RWPE1 (cell line): ENCODE data around the gene IGFN1.

Source experiments
- CTCF ChIA-PET: fragments of 350-600 bp; sonication (Branson Sonifier 250); formaldehyde crosslinking; extraction: SDS; loops from one replicate; lab custom pipeline; 2021; lab: Yijun Ruan, JAX
- POLR2A ChIA-PET: fragments of 400-600 bp; formaldehyde crosslinking; extraction: SDS; loops from one replicate; lab custom pipeline; 2020; ENCODE audit warnings: antibody characterized with exemption; ENCODE audit not compliant: low non-redundant PET; lab: Yijun Ruan, JAX
- DNase-seq: peaks from one replicate; pipeline ENCODE4 v3.0.0; 2012; ENCODE audit warnings: low spot score
- H3K27ac ChIP-seq: fragments of 450-650 bp; 2 replicates; pipeline ENCODE4 v1.5.1; 2017
- CTCF ChIP-seq: fragments of 450-650 bp; conservative IDR thresholded peaks from 2 replicates; pipeline ENCODE4 v1.5.1; 2017; ENCODE audit warnings: low read depth, mild to moderate bottlenecking

IGFN1 gene

DNA sequence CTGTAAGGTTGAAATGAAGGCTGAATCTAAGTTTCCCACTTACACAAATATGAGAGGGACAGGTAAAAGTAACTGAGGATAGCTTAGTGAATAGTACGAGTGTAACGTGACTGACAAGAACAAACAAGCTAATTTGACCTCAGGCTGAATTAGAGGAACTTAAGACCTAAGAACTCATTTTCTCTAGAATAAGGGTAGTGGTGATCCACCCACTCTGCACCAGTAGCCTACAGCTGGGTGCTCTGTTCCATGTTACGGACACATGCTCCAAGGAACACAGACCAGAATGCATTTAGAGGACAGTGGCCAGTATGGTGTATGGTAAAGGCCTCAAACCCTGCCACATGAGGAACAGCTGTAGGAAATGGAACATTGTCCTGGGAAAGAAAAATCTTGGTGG, 21.4 kb upstream of the IGFN1 start:
- no peak overlapping the region for H3K27ac ChIP-seq
- no peak for DNase-seq
- ChIA-PET CTCF (interaction anchor here (0.6 to 3.3 kb wide), 5 partner anchors 10 to 1621 kb away, joined by 3 to 21 read pairs (median 3); no protein-coding TSS in a partner anchor), POLR2A (no interaction called here)
- TF ChIP-seq CTCF, result no peak

GRCh38 chr1:201169971-201170532, 20.6 kb upstream of the IGFN1 start:
- peak overlapping the region; percentile 75 for H3K27ac ChIP-seq
- ChIA-PET POLR2A (no interaction called here), CTCF (interaction anchor here (1.3 to 3.3 kb wide), 2 partner anchors 11 to 15 kb away, joined by 5 to 21 read pairs; no protein-coding TSS in a partner anchor)
- DNase-seq, result no peak
- TF ChIP-seq CTCF, result no peak

DNA sequence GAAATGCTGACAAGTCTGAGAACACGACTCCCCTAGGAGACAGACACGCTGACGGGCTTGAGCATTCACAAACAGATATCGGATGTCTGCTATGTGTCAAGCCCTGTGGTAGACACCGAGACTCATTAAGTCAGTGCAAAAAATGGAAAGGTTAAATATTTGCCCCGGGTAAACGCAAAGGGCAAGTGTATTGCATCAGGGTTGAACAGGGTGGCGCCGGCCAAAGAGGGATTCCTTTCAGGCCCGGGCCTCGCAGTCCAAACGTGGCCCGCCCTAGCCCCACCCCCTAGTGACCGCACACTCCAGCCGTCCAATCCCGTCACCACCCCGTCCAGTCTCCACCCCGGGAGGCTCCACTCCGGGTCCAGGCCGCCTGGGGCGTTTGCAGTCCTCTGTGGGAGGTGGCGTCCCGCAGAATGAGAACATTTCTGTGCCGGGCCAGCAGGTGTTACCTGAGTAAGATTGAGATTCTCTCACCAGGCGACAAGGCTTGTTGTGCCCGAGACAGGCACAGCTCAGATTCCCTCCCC, 20.0 kb upstream of the IGFN1 start:
- TF ChIP-seq CTCF, result no peak
- ChIA-PET CTCF (interaction anchor here (0.7 to 3.3 kb wide), 5 partner anchors 14 to 147 kb away, joined by 4 to 21 read pairs (median 7); partner anchors contain the start of genes IGFN1, KIF21B and TMEM9), POLR2A (no interaction called here)
- peak; percentile 99 for DNase-seq
- H3K27ac ChIP-seq, result peak overlapping the region; percentile 75

- no peak for DNase-seq
- peak overlapping the region; percentile 75 for H3K27ac ChIP-seq
- 0 out of 2 replicates have a peak, but pooled peaks have one; percentile 16 for TF ChIP-seq CTCF
- POLR2A ChIA-PET, result no interaction called here
- CTCF ChIA-PET, result interaction anchor here (0.7 to 3.3 kb wide), 5 partner anchors 14 to 148 kb away, joined by 4 to 21 read pairs (median 7); partner anchors contain the start of genes IGFN1, KIF21B and TMEM9
Observed at GRCh38 chr1:201171063-201172036, 19.3 kb upstream of the IGFN1 start.

- H3K27ac ChIP-seq, result no peak overlapping the region
- DNase-seq, result no peak
- no peak for TF ChIP-seq CTCF
- CTCF ChIA-PET, result interaction anchor here (0.6 to 1.9 kb wide), 3 partner anchors 16 to 18 kb away, joined by 4 to 14 read pairs (median 7); partner anchors contain the start of genes IGFN1 and TMEM9
- POLR2A ChIA-PET, result no interaction called here
Observed at GRCh38 chr1:201172326-201172725, 18.3 kb upstream of the IGFN1 start.

DNA sequence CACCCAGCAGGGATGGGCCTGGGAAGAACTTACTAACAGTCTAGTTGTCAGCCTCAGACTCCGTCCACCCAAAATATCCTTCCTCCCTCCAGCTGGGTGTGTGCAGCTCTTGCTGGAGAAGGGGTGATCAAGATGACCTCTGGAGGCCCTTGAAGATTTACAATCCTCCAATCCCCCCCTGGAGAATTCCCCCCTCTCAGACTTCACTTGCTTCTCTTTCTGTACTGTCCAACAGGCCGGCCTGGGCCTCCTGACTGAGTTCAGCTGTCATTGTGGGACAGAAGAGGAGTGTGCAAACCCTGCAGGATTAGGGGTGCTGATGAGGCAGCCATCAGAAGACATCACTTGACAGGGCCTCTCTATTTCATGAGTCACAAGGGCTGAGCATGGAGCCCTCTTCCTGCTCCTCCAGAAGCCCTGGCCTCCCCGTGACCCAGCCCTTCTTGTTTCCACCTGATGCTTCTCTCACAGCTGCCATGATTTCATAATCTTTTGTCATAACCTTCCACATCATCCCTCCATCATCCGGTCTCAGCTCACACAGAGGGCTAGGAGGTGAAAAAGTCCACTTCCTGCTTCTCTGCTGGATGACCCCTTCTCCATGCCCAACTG, 17.5 kb upstream of the IGFN1 start:
- peak; percentile 83 for DNase-seq
- H3K27ac ChIP-seq, result no peak overlapping the region
- TF ChIP-seq CTCF, result no peak
- ChIA-PET POLR2A (no interaction called here), CTCF (interaction anchor here (0.6 to 0.9 kb wide), 2 partner anchors 17 to 50 kb away, joined by 4 to 5 read pairs; no protein-coding TSS in a partner anchor)
